EH (cell line): ENCODE measurements around the gene VDAC2.

Experiments used
- DNase-seq: peaks from one replicate; pipeline ENCODE4 v3.0.0-alpha.2; 2015; ENCODE audit warnings: low read depth

VDAC2 gene

GRCh38 chr10:75253281-75254220 lies 43.0 kb downstream of the VDAC2 start:
- no peak for DNase-seq

DNA sequence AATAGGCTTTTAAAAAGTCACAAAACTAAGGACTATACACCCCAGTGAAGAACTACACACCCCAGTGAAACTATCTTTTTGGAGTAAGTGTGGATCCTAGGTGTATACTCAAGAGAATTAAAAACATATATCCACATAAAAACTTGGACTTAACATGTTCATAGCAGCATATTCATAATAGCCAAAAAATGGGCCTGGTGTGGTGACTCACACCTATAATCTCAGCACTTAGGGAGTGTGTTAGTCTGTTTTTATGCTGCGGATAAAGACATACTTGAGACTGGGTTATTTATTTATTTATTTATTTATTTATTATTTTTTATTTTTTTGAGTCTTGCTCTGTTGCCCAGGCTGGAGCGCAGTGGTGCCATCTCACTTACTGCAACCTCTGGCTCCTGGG lies 44.1 kb downstream of the VDAC2 start:
- no peak for DNase-seq

- no peak for DNase-seq
These were observed 50.4 kb downstream of the VDAC2 start for GRCh38 chr10:75260990-75261389.

DNA sequence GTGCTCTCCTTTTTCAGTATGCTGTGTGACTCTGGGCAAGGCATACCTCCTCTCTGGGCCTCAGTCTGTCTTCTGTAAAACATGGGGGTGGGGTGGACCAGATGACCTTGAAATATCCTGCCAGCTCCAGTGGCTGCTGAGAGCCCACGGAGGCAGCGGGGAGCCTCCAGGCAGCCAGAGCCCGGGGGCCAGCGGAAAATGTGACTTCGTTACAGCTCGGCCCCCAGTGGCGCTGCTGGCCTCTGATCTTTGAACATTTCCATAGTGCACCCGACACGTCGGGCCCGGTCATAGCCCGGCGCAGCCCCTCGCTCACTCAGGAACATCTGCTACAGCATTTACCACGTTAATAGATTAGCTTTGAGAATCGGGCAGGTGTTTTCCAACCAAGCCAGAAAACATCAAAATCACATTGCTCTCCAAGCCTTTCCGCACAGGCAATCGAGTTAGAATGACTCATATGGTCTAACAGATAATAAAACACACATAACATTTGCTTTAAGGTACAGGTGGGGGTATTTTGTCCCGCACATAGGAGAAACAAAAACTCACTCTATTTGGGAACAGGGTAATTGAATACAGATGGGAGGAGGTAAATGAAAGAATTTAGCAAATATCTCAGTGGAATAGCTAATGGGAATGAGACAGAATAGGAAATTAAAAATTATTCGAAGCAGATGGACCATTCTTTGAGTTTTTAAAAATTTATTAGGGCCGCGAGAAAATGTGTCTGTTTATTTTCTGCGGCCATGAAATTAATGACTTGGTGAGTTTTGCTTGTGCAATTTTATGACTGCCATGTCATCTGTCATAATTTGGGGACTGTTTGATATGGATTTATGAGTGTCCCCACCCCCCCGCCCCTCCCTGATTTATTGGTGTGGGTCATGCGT lies 51.5 kb downstream of the VDAC2 start:
- DNase-seq, result peak; percentile 32

GRCh38 chr10:75263806-75264205 lies 53.2 kb downstream of the VDAC2 start:
- DNase-seq, result no peak

GRCh38 chr10:75265856-75266255 lies 55.3 kb downstream of the VDAC2 start:
- no peak for DNase-seq

- DNase-seq, result no peak
These were observed 56.3 kb downstream of the VDAC2 start for GRCh38 chr10:75266945-75267344.

DNA sequence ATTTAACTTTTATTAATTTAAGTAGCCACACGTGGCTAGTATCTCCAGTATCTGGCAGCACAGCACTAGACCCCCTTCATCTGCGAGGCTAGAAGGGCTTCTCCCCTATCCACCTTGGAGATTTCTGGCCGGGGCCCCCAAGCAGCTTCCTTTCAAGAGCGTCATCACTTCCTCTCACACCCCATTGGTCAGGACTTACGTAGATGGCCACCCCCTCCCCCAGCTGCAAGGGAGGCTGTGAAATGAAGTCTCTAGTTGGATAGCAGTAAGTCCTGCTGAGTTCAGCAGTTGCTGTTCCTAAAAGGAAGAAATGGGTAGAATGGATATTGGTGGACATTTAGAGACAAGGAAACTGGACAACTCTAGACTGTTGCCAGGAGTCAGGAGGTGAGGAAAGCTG lies 59.0 kb downstream of the VDAC2 start:
- DNase-seq, result no peak

DNA sequence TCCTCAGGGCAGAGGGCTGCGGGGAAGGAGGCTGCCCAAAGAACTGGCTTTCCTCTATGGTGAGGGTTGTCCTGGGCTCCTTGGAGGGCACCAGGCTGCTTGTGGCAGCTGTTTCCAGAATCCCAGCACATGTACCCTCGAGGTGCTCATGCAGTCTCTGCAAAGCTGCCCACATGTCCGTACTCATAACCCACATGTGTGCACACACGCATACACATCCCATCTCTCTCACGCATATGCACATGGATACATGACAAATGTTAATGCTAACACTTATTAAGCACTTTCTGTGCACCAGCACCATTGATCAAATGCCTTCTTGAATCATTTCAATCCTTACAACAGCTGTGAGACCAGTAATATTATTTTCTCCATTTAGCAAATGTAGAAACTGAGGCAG lies 61.5 kb downstream of the VDAC2 start:
- no peak for DNase-seq

DNA sequence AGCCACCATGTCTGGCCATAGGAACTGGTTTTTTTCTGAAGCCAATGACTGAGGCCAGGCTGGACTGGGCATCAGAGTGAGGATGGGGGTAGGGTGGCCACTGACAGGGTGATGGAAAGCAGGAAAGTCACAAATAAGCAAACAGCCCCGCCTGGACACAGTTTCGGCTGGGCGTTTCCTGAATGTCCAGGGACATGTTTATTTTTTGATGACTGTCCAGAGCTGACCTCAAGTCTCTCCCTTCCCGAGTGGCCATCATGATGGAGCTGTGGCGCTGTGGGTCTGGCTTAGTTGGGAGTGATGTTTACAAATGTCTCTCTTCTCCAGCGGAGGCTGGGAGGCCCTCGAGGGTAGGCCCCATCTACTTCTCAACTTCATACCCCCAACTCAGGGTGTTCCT lies 62.3 kb downstream of the VDAC2 start:
- peak; percentile 41 for DNase-seq

DNA sequence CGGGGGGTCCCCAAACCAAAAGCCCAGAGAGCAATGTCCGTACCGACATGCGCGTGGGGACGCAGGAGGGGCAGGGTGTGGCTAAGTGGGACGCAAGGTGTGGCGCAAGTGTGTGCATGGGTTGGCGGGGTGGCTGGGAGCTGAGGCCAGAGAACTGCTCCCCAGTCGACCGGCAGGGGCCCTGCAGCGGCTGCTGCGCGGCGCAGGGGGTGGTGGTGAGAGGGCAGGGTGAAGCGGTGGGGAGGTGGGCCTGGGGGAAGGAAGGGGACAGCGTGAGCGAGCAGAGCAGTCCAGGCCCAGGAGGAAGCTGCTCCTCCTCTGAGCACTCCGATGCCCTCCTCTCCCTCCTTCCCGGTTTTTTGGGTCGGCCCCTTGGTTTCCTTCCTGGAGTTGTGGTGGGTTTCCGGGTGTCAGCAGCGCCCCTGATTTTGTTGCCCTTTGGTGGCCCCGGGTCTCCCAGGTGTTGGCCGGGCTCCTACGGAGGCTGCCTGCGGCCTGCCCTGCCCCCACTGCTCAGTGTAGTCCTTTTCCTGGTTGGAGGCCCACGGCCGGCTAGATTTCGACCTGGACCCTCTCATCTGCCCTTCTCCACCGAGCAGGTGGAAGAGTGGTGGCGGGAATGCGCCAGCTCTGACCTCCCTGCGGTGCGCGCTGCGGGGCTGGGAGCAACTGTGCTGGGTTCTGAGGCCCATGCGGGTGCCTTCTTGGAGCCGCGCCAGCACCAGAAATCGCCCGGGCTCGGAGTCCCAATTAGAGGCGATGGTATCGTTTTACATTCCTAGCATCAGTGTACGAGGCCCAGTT lies 65.7 kb downstream of the VDAC2 start:
- DNase-seq, result no peak

DNA sequence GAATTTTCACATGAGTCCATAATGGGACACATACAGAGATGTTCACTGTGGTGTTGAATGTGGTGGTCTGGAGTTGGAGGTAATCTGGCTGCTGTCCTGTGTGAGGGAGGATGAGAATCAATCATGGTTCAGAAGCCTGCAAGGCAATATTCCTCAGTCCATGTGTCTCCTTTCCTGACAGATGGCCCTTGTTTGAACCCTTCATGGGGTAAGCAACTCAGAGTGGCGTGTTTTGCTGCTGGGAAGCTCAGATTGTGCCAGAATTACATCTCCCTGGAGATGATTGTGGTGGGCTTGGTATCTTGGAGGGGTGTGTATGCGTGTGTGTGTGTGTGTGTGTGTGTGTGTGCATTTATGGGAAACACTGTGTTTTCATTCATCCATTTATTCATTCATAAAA lies 69.6 kb downstream of the VDAC2 start:
- DNase-seq, result no peak
